Measurements from ENCODE around the gene HECW1. TPM values are rescaled to one million over a fixed set of nuclear protein-coding genes. Genes with fewer than 3 reads are reported as not detected.

The HECW1 gene
- total and polyA plus RNA-seq, 2 of the 13 experiments (the other 11 are each of a cell fraction or from before 2014, with no cell fraction given): not detected

DNA sequence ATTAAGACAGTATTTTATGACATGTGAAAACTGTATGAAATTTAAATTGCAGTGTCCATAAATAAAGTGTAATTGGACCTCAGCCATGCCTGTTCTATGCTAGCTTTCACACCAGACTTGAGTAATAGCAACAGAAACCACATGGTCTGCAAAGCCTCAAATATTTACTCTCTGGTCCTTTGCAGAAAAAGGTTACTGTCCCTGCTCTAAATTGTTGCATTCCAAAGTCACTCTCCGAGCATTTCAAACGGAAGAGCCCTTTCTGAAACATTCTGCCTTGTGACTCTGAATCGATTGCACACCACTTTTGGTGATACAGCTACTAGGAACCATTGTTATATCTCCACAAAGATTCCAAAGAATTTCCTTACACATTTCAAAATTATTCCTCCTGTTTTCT lies 389.4 kb downstream of the HECW1 start (continued):
- TF ChIP-seq ZNF431 (CRISPR knock-in tag; IDR thresholded peaks at IDR 0.05; ENCODE audit: borderline replicate concordance, low read depth) (no peak), SOX13 (IDR thresholded peaks at IDR 0.05) (peak; percentile 90), SOX13 (CRISPR knock-in tag; conservative IDR thresholded peaks at IDR 0.05 in 1 of 2, IDR thresholded peaks at IDR 0.05 in 1 of 2) (peak in 1 of 2 experiments; percentile 97; a peak in 2 of 4 replicates), ZSCAN20 (CRISPR knock-in tag; IDR thresholded peaks at IDR 0.05; ENCODE audit: borderline replicate concordance) (no peak), RORA (CRISPR knock-in tag; IDR thresholded peaks at IDR 0.05) (peak; percentile 62; the same call in 1 of the 2 replicates), HMG20A (CRISPR knock-in tag; IDR thresholded peaks at IDR 0.05; ENCODE audit: borderline replicate concordance) (peak; percentile 86), ATF7-NPFF (CRISPR knock-in tag; IDR thresholded peaks at IDR 0.05; ENCODE audit: low read depth) (no peak), ZSCAN25 (CRISPR knock-in tag; IDR thresholded peaks at IDR 0.05) (0 out of 2 replicates have a peak, but pooled peaks have one; percentile 43), GABPA (IDR thresholded peaks at IDR 0.05; ENCODE audit: low read depth, low read length) (no peak), GABPA (CRISPR knock-in tag; IDR thresholded peaks at IDR 0.05; ENCODE audit: low read depth) (peak; percentile 39; the same call in 1 of the 2 replicates), IKZF1 (IDR thresholded peaks at IDR 0.05) (no peak), RARA (CRISPR knock-in tag; IDR thresholded peaks at IDR 0.05) (peak; percentile 60; the same call in 1 of the 2 replicates), ZFP36L1 (CRISPR knock-in tag; IDR thresholded peaks at IDR 0.05) (0 out of 2 replicates have a peak, but pooled peaks have one; percentile 59), ZNF557 (CRISPR knock-in tag; IDR thresholded peaks at IDR 0.05) (0 out of 2 replicates have a peak, but pooled peaks have one; percentile 48), SMAD3 (CRISPR knock-in tag; IDR thresholded peaks at IDR 0.05) (peak; percentile 61; the same call in 1 of the 2 replicates)
- TF ChIP-seq, protein P1, sequence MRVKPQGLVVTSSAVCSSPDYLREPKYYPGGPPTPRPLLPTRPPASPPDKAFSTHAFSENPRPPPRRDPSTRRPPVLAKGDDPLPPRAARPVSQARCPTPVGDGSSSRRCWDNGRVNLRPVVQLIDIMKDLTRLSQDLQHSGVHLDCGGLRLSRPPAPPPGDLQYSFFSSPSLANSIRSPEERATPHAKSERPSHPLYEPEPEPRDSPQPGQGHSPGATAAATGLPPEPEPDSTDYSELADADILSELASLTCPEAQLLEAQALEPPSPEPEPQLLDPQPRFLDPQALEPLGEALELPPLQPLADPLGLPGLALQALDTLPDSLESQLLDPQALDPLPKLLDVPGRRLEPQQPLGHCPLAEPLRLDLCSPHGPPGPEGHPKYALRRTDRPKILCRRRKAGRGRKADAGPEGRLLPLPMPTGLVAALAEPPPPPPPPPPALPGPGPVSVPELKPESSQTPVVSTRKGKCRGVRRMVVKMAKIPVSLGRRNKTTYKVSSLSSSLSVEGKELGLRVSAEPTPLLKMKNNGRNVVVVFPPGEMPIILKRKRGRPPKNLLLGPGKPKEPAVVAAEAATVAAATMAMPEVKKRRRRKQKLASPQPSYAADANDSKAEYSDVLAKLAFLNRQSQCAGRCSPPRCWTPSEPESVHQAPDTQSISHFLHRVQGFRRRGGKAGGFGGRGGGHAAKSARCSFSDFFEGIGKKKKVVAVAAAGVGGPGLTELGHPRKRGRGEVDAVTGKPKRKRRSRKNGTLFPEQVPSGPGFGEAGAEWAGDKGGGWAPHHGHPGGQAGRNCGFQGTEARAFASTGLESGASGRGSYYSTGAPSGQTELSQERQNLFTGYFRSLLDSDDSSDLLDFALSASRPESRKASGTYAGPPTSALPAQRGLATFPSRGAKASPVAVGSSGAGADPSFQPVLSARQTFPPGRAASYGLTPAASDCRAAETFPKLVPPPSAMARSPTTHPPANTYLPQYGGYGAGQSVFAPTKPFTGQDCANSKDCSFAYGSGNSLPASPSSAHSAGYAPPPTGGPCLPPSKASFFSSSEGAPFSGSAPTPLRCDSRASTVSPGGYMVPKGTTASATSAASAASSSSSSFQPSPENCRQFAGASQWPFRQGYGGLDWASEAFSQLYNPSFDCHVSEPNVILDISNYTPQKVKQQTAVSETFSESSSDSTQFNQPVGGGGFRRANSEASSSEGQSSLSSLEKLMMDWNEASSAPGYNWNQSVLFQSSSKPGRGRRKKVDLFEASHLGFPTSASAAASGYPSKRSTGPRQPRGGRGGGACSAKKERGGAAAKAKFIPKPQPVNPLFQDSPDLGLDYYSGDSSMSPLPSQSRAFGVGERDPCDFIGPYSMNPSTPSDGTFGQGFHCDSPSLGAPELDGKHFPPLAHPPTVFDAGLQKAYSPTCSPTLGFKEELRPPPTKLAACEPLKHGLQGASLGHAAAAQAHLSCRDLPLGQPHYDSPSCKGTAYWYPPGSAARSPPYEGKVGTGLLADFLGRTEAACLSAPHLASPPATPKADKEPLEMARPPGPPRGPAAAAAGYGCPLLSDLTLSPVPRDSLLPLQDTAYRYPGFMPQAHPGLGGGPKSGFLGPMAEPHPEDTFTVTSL (CRISPR knock-in tag; IDR thresholded peaks at IDR 0.05; ENCODE audit: borderline replicate concordance): peak; percentile 74; the same call in 1 of the 2 replicates
- TF ChIP-seq, protein P2, sequence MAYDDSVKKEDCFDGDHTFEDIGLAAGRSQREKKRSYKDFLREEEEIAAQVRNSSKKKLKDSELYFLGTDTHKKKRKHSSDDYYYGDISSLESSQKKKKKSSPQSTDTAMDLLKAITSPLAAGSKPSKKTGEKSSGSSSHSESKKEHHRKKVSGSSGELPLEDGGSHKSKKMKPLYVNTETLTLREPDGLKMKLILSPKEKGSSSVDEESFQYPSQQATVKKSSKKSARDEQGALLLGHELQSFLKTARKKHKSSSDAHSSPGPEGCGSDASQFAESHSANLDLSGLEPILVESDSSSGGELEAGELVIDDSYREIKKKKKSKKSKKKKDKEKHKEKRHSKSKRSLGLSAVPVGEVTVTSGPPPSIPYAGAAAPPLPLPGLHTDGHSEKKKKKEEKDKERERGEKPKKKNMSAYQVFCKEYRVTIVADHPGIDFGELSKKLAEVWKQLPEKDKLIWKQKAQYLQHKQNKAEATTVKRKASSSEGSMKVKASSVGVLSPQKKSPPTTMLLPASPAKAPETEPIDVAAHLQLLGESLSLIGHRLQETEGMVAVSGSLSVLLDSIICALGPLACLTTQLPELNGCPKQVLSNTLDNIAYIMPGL (CRISPR knock-in tag; IDR thresholded peaks at IDR 0.05; ENCODE audit: borderline replicate concordance in 1 of 2, low read depth in 1 of 2): 0 out of 4 replicates have a peak, but pooled peaks of 1 of the 2 experiments have one; percentile 19
- TF ChIP-seq, protein P3, sequence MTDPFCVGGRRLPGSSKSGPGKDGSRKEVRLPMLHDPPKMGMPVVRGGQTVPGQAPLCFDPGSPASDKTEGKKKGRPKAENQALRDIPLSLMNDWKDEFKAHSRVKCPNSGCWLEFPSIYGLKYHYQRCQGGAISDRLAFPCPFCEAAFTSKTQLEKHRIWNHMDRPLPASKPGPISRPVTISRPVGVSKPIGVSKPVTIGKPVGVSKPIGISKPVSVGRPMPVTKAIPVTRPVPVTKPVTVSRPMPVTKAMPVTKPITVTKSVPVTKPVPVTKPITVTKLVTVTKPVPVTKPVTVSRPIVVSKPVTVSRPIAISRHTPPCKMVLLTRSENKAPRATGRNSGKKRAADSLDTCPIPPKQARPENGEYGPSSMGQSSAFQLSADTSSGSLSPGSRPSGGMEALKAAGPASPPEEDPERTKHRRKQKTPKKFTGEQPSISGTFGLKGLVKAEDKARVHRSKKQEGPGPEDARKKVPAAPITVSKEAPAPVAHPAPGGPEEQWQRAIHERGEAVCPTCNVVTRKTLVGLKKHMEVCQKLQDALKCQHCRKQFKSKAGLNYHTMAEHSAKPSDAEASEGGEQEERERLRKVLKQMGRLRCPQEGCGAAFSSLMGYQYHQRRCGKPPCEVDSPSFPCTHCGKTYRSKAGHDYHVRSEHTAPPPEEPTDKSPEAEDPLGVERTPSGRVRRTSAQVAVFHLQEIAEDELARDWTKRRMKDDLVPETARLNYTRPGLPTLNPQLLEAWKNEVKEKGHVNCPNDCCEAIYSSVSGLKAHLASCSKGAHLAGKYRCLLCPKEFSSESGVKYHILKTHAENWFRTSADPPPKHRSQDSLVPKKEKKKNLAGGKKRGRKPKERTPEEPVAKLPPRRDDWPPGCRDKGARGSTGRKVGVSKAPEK (CRISPR knock-in tag; IDR thresholded peaks at IDR 0.05; ENCODE audit: borderline replicate concordance): peak; percentile 19; the same call in 1 of the 2 replicates

All from HepG2 (cell line).